Measurements from ENCODE around the gene EIF5B. TPM values are rescaled to one million over a fixed set of nuclear protein-coding genes. Genes with fewer than 3 reads are reported as not detected.

Gene EIF5B
- total and polyA plus RNA-seq, 2 of the 4 experiments (the other 2 are of a cell fraction): 19.7 to 21.8 TPM

DNA sequence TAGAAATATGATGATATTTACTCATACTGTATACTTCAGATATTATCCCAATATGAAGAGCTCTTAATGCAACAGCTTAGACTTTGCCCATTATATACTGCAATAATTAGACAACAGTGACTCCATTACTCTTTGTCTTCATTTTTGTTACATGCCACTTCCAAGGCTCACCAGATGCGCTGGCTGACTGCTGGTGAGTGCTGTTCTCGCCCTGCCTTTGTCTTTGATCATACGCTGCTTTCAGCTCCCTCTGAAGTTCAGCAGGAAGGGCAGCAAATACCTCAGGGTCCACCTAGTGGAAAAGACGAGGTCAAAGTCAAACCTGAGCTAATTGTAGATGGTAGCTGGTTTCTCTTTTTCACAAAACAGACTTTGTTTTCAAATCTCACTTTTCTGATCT, 66.3 kb downstream of the EIF5B start:
- Histone ChIP-seq H3K4me3 (ENCODE audit: insufficient read depth, low read depth, low read length) (no peak overlapping the region), H4K8ac (ENCODE audit: low read depth in 2 of 2, low read length in 2 of 2) (no peak overlapping the region), H3K36me3 (ENCODE audit: control insufficient read depth, insufficient read depth, low read length) (peaks cover 47% of the 10 kb centered on the region), H3K79me1 (ENCODE audit: low read depth in 1 of 2, low read length in 2 of 2) (peaks cover 0 to 10% of the 10 kb centered on the region in 2 experiments; a peak in 2 of 4 replicates), H3K4me2 (ENCODE audit: low read depth, low read length) (no peak overlapping the region), H2AK9ac (replicated peaks; ENCODE audit: low read depth, low read length, poor library complexity) (no peak overlapping the region), H2AK5ac (ENCODE audit: low read depth, low read length) (no peak overlapping the region), H2BK5ac (ENCODE audit: low read depth, low read length, poor library complexity, severe bottlenecking) (no peak overlapping the region), H2BK15ac (ENCODE audit: low read depth, low read length) (no peak overlapping the region), H3K4ac (ENCODE audit: low read depth, low read length) (no peak overlapping the region), H4K20me1 (ENCODE audit: insufficient read depth, low read length) (no peaks in the 10 kb centered on the region), H4K91ac (ENCODE audit: insufficient read depth, low read depth, low read length) (no peak overlapping the region), H3K9me3 (ENCODE audit: control insufficient read depth, insufficient read depth, low read length) (no peaks in the 10 kb centered on the region), H3K56ac (ENCODE audit: extremely low read depth, insufficient read depth, low read length) (no peak overlapping the region), H3K9ac (ENCODE audit: low read depth, low read length) (no peak overlapping the region), H3K23ac (ENCODE audit: low read depth, low read length) (no peak overlapping the region), H2AFZ (replicated peaks; ENCODE audit: low read length, poor library complexity) (no peak overlapping the region), H3K18ac (ENCODE audit: low read depth, low read length) (no peak overlapping the region), H3K4me1 (ENCODE audit: control insufficient read depth, insufficient read depth, low read length) (no peaks in the 10 kb centered on the region; the same call in 1 of the 2 replicates), H3K27me3 (ENCODE audit: control insufficient read depth, insufficient read depth, low read length) (no peaks in the 10 kb centered on the region), H4K5ac (ENCODE audit: low read depth, low read length) (no peak overlapping the region), H3K9me1 (ENCODE audit: insufficient read depth, low read length) (no peaks in the 10 kb centered on the region; the same call in 1 of the 2 replicates), H2BK120ac (ENCODE audit: low read depth, low read length) (no peak overlapping the region), H2BK20ac (ENCODE audit: low read depth, low read length) (no peak overlapping the region), H3K27ac (ENCODE audit: insufficient read depth, low read length) (no peak overlapping the region), H3K14ac (replicated peaks; ENCODE audit: low read depth, low read length) (no peak overlapping the region)
- CTCF ChIA-PET: no interaction called here
- no TSS peak for BruUV-seq (replicated peaks)
- WGBS, 2 experiments (ENCODE audit: extremely low coverage in 2 of 2, insufficient read length in 1 of 2): no CpG with 5 or more reads among the region's 4 CpGs
- intact Hi-C loops (cut with micrococcal nuclease): no loop called here
- in situ Hi-C loops (cut with MboI; ENCODE audit: low sequenced_read_pairs): no loop called here
- ATAC-seq (ENCODE audit: low read depth): no peak
- TF ChIP-seq, protein P1, sequence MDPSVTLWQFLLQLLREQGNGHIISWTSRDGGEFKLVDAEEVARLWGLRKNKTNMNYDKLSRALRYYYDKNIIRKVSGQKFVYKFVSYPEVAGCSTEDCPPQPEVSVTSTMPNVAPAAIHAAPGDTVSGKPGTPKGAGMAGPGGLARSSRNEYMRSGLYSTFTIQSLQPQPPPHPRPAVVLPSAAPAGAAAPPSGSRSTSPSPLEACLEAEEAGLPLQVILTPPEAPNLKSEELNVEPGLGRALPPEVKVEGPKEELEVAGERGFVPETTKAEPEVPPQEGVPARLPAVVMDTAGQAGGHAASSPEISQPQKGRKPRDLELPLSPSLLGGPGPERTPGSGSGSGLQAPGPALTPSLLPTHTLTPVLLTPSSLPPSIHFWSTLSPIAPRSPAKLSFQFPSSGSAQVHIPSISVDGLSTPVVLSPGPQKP (IDR thresholded peaks at IDR 0.05; ENCODE audit: borderline replicate concordance, low read depth, low read length): no peak
- TF ChIP-seq FOS (IDR thresholded peaks at IDR 0.05; ENCODE audit: low read depth, low read length) (no peak), NFE2L2 (IDR thresholded peaks at IDR 0.05; ENCODE audit: low read depth, low read length) (no peak), POLR2A (IDR thresholded peaks at IDR 0.05; ENCODE audit: low read depth, low read length) (no peak), SMC3 (IDR thresholded peaks at IDR 0.05; ENCODE audit: low read depth, low read length) (no peak), CHD1 (IDR thresholded peaks at IDR 0.05; ENCODE audit: low read depth, low read length) (no peak), RFX5 (IDR thresholded peaks at IDR 0.05; ENCODE audit: low read depth, low read length) (no peak), MXI1 (IDR thresholded peaks at IDR 0.05; ENCODE audit: borderline replicate concordance, low read depth, low read length) (no peak), CEBPB (IDR thresholded peaks at IDR 0.05; ENCODE audit: low read depth, low read length) (no peak), RCOR1 (IDR thresholded peaks at IDR 0.05; ENCODE audit: insufficient replicate concordance, low read length) (no peak), MAFK (IDR thresholded peaks at IDR 0.05; ENCODE audit: low read depth, low read length) (no peak), RAD21 (IDR thresholded peaks at IDR 0.05; ENCODE audit: low read length) (no peak), BHLHE40 (IDR thresholded peaks at IDR 0.05; ENCODE audit: low read depth, low read length) (no peak), MAZ (IDR thresholded peaks at IDR 0.05; ENCODE audit: borderline replicate concordance, low read depth, low read length) (no peak)
- TF ChIP-seq, protein P2, sequence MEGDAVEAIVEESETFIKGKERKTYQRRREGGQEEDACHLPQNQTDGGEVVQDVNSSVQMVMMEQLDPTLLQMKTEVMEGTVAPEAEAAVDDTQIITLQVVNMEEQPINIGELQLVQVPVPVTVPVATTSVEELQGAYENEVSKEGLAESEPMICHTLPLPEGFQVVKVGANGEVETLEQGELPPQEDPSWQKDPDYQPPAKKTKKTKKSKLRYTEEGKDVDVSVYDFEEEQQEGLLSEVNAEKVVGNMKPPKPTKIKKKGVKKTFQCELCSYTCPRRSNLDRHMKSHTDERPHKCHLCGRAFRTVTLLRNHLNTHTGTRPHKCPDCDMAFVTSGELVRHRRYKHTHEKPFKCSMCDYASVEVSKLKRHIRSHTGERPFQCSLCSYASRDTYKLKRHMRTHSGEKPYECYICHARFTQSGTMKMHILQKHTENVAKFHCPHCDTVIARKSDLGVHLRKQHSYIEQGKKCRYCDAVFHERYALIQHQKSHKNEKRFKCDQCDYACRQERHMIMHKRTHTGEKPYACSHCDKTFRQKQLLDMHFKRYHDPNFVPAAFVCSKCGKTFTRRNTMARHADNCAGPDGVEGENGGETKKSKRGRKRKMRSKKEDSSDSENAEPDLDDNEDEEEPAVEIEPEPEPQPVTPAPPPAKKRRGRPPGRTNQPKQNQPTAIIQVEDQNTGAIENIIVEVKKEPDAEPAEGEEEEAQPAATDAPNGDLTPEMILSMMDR (conservative IDR thresholded peaks at IDR 0.05; ENCODE audit: low read depth, low read length): no peak
- TF ChIP-seq, protein P3, sequence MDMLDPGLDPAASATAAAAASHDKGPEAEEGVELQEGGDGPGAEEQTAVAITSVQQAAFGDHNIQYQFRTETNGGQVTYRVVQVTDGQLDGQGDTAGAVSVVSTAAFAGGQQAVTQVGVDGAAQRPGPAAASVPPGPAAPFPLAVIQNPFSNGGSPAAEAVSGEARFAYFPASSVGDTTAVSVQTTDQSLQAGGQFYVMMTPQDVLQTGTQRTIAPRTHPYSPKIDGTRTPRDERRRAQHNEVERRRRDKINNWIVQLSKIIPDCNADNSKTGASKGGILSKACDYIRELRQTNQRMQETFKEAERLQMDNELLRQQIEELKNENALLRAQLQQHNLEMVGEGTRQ (IDR thresholded peaks at IDR 0.05; ENCODE audit: low read depth, low read length): no peak
- dilution Hi-C loops (cut with HindIII; ENCODE audit: low sequenced_read_pairs, unreplicated experiment): no loop called here
- POLR2A ChIA-PET (ENCODE audit: unreplicated experiment): no interaction called here
- no peak for DNase-seq
